Esophagus squamous epithelium (tissue), 4 donors: ENCODE measurements around the gene STAB1.

Source experiments
- CTCF ChIP-seq, 6 experiments: fragments of 450-650 bp in 4 of 6; fragments of 200-600 bp in 2 of 6; sonication (generic) in 2 of 6; IDR thresholded peaks; one replicate each; pipeline ENCODE4 v1.5.1; 2016 to 2019; ENCODE audit warnings: antibody characterized with exemption in 6 of 6, mild to moderate bottlenecking in 4 of 6, moderate library complexity in 4 of 6
- POLR2A ChIP-seq, 4 donors: fragments of 450-650 bp; IDR thresholded peaks; one replicate each; pipeline ENCODE4 v1.6.1; 2017; ENCODE audit warnings: antibody characterized with exemption in 4 of 4, mild to moderate bottlenecking in 4 of 4, moderate library complexity in 3 of 4

GRCh38 chr3:52541050-52541449, 45.9 kb downstream of the STAB1 start:
- TF ChIP-seq CTCF (IDR thresholded peaks at IDR 0.05), result no peak
- no peak for TF ChIP-seq POLR2A (IDR thresholded peaks at IDR 0.05)
